ENCODE data around the gene MRM1.

DNA sequence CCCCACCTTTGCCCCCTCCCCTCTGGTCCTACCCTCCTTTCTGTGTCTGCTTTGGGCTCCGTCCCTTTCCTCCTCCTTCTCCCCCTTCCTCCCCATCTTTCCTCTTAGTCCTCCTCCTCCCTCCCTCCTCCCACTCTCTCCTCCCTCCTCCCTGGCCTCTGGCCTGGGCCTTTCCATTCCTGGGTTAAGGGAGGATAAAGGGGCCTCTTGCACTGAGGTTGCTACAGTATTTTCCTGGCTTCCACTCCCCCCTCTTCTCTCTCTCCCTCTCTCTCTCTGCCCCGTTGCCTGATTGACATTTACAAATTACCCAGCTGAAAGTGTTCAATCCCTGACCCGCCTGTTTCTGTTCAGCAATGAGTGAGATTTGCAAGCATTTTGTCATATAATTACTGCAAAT lies 44.0 kb downstream of the MRM1 start:
- TF ChIP-seq, protein P1, sequence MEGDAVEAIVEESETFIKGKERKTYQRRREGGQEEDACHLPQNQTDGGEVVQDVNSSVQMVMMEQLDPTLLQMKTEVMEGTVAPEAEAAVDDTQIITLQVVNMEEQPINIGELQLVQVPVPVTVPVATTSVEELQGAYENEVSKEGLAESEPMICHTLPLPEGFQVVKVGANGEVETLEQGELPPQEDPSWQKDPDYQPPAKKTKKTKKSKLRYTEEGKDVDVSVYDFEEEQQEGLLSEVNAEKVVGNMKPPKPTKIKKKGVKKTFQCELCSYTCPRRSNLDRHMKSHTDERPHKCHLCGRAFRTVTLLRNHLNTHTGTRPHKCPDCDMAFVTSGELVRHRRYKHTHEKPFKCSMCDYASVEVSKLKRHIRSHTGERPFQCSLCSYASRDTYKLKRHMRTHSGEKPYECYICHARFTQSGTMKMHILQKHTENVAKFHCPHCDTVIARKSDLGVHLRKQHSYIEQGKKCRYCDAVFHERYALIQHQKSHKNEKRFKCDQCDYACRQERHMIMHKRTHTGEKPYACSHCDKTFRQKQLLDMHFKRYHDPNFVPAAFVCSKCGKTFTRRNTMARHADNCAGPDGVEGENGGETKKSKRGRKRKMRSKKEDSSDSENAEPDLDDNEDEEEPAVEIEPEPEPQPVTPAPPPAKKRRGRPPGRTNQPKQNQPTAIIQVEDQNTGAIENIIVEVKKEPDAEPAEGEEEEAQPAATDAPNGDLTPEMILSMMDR (conservative IDR thresholded peaks at IDR 0.05 in 1 of 2, IDR thresholded peaks at IDR 0.05 in 1 of 2; ENCODE audit: low read depth in 1 of 2, low read length in 2 of 2): no peak
- no peak for TF ChIP-seq EZH2 (IDR thresholded peaks at IDR 0.05; ENCODE audit: low read length, missing control alignments)

All from fibroblast of lung (primary cell).